Measurements from ENCODE around the gene GNLY.

DNA sequence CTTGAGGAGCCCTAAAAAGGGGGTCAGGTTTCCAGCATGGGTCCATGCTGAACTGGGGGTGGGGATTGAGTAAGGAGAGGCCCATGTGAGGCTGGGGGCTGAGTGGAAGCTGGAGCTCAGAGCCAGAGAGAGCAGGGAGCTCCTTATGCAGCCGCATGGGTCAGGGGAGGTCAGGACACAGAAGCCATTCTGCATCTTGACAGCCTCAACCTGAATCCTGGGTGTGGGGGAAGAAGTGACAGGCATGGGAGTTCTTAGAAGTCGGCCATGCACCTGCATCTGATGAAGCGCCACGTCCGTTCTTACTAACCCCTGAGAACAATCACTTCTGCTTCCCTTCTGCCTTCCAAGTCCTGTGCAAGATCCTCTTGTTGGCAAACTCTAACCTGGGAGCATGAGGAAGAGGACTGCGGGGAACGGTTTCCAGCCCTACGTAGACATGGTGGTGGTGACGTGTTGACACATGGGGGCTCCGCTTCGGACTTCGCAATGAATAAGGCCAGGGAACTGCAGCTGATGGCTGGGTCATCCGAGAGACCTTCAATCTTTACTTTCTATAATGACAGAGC lies 22.3 kb downstream of the GNLY start:
- TF ChIP-seq FOS (IDR thresholded peaks at IDR 0.05; ENCODE audit: borderline replicate concordance, insufficient read depth, low read length) (no peak), MYC (IDR thresholded peaks at IDR 0.05; ENCODE audit: low read depth, low read length) (no peak), EZH2 (IDR thresholded peaks at IDR 0.05; ENCODE audit: borderline replicate concordance, low read depth, low read length, severe bottlenecking) (no peak)

All from endothelial cell of umbilical vein (primary cell).